D721Med (cell line): ENCODE measurements around the gene PRG2.

Experiments used
- DNase-seq: peaks from one replicate; pipeline ENCODE4 v3.0.0; 2011; ENCODE audit warnings: low spot score; ENCODE audit not compliant: insufficient read length
- FAIRE-seq: peaks from 2 replicates; lab custom pipeline; 2011; peaks lifted over from hg19 to GRCh38; lab: Jason Lieb, UNC
- TF ChIP-seq, protein P1 (sequence below): IDR thresholded peaks from 2 replicates; pipeline ENCODE4 v1.5.1; 2012; ENCODE audit warnings: mild to moderate bottlenecking, control low read depth; ENCODE audit not compliant: insufficient read depth; ENCODE audit errors: missing control alignments

The PRG2 gene

DNA sequence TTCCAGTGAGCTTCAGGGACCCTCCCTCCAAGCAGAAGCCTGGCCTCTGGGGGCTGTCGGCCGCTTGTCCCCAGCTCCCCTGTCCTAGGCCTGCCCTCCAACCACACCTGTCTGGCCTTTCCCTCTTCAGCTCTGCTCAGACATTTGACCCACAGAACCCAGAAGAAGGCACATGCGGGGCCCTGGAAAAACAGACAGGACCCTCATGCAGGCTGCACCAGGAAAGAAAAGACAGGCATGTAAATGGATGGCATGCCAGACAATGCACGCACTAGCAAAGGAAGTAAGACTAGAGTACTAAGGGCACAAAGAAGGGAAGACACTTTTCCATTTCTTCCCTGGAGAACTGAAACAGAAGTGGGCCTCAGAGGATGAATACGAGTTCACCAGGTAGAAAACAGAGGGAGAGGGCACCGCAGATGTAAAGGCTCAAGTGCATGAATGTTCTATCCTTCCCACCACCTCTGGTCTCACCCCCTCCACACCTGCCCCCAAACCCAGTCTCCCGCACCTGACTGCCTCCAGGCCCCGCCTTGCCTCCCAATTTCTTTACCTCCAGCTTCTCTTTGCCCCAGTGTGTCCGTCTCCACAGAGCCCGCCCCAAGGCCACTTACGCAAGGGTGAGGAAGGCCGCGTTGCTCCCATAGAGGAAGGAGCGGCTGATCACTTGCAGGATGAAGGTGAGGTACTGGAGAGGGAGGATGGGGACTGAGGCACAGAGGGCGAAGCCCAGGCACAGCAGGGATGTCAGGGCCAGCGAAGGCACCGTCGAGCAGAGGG, 19.1 kb upstream of the PRG2 start:
- FAIRE-seq (no peak), DNase-seq (no peak)
- TF ChIP-seq, protein P1, sequence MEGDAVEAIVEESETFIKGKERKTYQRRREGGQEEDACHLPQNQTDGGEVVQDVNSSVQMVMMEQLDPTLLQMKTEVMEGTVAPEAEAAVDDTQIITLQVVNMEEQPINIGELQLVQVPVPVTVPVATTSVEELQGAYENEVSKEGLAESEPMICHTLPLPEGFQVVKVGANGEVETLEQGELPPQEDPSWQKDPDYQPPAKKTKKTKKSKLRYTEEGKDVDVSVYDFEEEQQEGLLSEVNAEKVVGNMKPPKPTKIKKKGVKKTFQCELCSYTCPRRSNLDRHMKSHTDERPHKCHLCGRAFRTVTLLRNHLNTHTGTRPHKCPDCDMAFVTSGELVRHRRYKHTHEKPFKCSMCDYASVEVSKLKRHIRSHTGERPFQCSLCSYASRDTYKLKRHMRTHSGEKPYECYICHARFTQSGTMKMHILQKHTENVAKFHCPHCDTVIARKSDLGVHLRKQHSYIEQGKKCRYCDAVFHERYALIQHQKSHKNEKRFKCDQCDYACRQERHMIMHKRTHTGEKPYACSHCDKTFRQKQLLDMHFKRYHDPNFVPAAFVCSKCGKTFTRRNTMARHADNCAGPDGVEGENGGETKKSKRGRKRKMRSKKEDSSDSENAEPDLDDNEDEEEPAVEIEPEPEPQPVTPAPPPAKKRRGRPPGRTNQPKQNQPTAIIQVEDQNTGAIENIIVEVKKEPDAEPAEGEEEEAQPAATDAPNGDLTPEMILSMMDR, result no peak

DNA sequence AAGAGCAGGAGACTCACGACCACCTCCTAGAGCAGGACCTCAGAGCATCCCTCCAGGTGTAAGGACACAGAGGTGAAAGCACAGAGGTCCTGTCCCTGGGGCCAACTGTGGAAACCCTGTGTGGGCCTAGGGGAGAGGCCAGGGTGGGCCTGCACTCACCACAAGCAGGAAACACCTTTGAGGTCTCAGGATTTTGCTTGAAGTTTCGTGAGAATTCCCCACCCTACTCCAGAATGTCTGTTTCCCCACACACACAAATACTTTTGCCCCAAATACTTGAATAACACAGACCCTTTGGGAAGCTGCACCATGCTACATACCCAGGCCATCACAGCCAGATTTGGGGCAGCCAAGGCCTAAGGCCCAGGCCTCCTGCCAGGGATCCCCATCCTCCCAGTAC, 18.3 kb upstream of the PRG2 start:
- FAIRE-seq (no peak), DNase-seq (no peak)
- TF ChIP-seq, protein P1, result no peak

DNA sequence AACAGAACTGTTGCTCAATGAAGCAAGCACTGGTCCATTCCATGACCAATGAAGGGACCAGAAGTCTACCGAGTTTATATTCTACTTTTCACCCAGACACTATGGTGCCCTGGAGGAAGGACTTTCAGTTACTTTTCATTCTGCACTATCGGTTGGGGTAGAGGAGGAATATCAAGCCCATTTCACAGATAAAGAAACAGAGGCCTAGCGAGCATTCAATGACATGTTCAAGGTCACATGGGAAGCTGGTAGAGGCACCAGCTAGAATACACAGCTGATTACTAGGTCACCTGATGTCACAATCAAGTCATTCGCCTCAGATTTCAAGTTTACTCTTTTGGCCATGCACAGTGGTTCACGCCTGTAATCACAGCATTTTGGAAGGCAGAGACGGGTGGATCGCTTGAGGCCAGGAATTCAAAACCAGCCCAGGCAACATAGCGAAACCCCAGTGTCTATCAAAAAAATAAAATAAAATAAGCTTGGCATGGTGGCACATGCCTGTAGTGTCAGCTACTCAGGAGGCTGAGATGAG, 17.6 kb upstream of the PRG2 start:
- no peak for DNase-seq
- TF ChIP-seq, protein P1, result no peak
- FAIRE-seq, result no peak

DNA sequence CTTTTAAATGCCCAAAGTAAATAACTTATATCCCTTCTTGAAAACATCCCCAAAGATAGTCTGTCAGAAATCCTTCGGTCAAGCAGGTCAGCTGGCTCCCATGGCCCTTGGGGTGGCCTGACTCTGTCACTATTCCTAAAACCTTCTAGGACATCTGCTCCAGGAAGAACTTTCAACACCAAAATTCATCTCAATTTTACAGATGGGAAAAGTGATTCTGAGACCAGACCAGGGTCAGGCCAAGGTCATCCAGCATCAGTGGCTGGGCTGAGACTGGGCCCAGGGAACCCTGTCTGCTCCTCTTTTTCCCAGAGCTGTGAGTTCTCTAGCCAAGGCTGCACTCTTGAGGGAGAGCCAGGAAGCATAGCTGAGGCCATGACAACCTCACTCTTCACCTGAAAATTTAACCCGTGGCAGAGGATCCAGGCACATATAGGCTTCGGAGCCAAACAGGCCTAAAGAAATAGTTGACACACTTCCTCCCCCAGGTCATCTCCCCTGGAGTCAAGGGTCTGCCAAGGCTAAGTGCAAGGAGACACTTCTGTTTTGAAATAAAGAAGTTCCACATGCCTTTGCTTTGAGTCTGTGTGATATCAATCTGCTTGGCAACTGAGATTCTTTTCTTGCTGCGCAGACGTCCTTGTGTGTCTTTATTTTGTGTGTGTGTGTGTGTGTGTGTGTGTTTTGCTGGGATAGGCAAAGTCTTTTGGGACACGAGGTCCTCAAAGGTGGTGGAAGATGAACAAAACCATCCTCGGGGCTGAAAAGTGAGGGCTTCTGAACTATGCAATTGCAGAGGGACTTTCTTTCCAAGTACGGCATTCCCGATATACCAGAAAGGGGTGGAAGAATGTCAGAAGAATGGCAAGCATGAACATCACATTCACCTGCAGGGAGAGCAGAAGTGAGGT, 16.8 kb upstream of the PRG2 start:
- DNase-seq (no peak), FAIRE-seq (no peak)
- TF ChIP-seq, protein P1, result no peak

DNA sequence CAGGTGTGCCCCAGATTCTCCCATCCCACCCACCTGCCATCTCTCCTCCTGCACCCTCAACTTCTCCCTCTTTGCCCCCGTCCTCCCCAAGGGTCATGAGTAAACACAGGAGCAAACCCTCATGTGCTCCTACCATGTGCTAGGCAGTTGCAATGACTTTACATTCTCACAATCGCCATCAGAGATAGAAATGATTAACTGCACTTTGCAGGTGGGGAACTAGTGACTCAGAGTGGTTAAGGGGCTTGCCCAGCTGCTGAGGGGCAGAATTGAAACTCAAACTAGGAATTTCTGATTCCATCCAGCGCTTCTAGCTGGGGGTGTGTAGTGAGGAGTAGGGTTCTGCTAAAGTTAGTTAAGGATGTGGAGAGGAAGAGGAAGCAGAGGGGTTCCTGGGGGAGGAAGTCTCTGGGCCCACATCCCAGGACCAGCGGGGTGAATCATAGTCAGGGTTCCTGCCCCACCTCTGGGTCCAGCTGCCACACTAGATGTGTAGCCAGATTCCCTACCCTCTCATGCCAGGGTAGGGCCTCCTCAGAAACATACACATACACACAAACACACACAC, 16.0 kb upstream of the PRG2 start:
- DNase-seq, result no peak
- no peak for FAIRE-seq
- TF ChIP-seq, protein P1, result no peak

DNA sequence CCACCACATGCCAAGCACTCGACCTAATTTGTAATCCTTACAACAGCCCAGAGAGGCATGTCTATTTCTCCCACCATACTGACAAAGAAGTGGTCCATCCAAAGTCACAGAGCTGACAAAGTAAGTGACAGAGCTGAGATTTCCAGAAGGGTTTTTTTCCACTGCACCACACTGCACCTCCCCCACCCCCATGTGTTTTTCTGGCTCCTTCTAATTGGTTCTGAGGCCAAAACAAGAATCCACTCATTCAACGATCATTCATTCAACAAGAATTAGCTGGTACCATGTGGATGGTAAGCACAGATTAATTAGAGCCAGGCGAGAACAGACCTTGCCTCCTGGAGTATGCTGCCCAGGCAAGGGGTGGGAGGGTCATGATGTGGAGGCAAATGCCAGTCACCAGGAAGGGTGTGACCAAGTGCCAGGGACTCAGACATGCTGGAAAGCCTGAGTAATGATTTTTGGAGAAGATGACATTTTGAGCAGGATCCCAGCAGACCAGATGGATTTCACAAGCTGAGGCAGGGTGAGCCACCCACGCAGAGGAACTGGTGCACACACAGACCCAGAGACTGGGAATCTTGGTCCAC, 14.9 kb upstream of the PRG2 start:
- no peak for DNase-seq
- no peak for FAIRE-seq
- TF ChIP-seq, protein P1, result no peak
